ENCODE data around the gene THRSP. TPM values are rescaled to one million over a fixed set of nuclear protein-coding genes. Genes with fewer than 3 reads are reported as not detected.
"Not testable (repeated sequence)": the region's sequence is repeated elsewhere in the genome, so short reads cannot be mapped to it uniquely, and the experiment has no call there.

THRSP gene
- total and polyA plus RNA-seq, 4 donors, result 30.9 to 90.1 (median 51.1) TPM; not detected in 1

DNA sequence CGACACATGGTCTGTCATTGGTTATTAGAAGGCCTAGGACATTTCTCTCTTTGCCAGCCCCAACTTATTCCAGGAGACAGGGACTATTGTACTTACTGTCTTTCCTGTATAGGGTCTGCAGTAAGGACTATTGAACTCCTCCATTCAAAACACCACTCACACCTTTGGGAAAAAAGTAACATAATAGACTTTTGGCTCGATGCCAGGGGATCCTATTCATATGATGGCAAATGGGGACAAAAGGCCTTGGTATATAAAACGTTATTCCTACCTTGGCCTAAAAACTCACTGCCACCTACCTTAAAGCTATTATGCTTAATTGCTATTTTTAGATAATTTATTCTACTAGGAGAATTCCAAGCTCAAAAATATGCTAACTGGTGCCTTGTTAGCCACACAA lies 22.3 kb downstream of the THRSP start:
- H3K36me3 ChIP-seq (ENCODE audit: control insufficient read depth in 4 of 4, insufficient read depth in 3 of 4, low read depth in 1 of 4, low read length in 3 of 4), result no peaks in the 10 kb centered on the region
- TF ChIP-seq HNF4A (conservative IDR thresholded peaks at IDR 0.05) (no peak), GABPA (IDR thresholded peaks at IDR 0.05 in 1 of 2, conservative IDR thresholded peaks at IDR 0.05 in 1 of 2) (no peak), FOXA1 (IDR thresholded peaks at IDR 0.05) (no peak), ATF3 (IDR thresholded peaks at IDR 0.05) (no peak), YY1 (IDR thresholded peaks at IDR 0.05) (no peak), RAD21 (IDR thresholded peaks at IDR 0.05) (no peak), SP1 (IDR thresholded peaks at IDR 0.05) (no peak), FOXA2 (IDR thresholded peaks at IDR 0.05) (no peak), RXRA (IDR thresholded peaks at IDR 0.05) (no peak), MAX (IDR thresholded peaks at IDR 0.05) (no peak), NR2F2 (IDR thresholded peaks at IDR 0.05) (no peak), HNF4G (IDR thresholded peaks at IDR 0.05) (no peak), EGR1 (IDR thresholded peaks at IDR 0.05; ENCODE audit: low read depth in 2 of 2) (no peak), TAF1 (conservative IDR thresholded peaks at IDR 0.05) (no peak), JUND (IDR thresholded peaks at IDR 0.05) (no peak)
- TF ChIP-seq, protein P1, sequence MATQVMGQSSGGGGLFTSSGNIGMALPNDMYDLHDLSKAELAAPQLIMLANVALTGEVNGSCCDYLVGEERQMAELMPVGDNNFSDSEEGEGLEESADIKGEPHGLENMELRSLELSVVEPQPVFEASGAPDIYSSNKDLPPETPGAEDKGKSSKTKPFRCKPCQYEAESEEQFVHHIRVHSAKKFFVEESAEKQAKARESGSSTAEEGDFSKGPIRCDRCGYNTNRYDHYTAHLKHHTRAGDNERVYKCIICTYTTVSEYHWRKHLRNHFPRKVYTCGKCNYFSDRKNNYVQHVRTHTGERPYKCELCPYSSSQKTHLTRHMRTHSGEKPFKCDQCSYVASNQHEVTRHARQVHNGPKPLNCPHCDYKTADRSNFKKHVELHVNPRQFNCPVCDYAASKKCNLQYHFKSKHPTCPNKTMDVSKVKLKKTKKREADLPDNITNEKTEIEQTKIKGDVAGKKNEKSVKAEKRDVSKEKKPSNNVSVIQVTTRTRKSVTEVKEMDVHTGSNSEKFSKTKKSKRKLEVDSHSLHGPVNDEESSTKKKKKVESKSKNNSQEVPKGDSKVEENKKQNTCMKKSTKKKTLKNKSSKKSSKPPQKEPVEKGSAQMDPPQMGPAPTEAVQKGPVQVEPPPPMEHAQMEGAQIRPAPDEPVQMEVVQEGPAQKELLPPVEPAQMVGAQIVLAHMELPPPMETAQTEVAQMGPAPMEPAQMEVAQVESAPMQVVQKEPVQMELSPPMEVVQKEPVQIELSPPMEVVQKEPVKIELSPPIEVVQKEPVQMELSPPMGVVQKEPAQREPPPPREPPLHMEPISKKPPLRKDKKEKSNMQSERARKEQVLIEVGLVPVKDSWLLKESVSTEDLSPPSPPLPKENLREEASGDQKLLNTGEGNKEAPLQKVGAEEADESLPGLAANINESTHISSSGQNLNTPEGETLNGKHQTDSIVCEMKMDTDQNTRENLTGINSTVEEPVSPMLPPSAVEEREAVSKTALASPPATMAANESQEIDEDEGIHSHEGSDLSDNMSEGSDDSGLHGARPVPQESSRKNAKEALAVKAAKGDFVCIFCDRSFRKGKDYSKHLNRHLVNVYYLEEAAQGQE (IDR thresholded peaks at IDR 0.05), result no peak
- no peak overlapping the region for H3K27ac ChIP-seq (ENCODE audit: low read depth in 1 of 2, low read length in 2 of 2)
- DNase-seq (ENCODE audit: low spot score), result no peak
- H3K9ac ChIP-seq (ENCODE audit: low read depth in 1 of 2, low read length in 2 of 2), result no peak overlapping the region
- no peak overlapping the region for H3K4me3 ChIP-seq (ENCODE audit: low read depth in 1 of 3, low read length in 3 of 3)
- no peaks in the 10 kb centered on the region for H3K27me3 ChIP-seq (ENCODE audit: control insufficient read depth in 4 of 4, insufficient read depth in 4 of 4, low read length in 3 of 4)
- 53% methylated on average over 3 of the region's 3 CpGs for WGBS
- no peaks in the 10 kb centered on the region for H3K9me3 ChIP-seq (ENCODE audit: control insufficient read depth in 4 of 4, low read length in 3 of 4)
- H3K4me1 ChIP-seq (ENCODE audit: control insufficient read depth in 4 of 4, insufficient read depth in 4 of 4, low read length in 3 of 4), result peaks cover 0 to 4% (median 0%) of the 10 kb centered on the region in 4 donors

DNA sequence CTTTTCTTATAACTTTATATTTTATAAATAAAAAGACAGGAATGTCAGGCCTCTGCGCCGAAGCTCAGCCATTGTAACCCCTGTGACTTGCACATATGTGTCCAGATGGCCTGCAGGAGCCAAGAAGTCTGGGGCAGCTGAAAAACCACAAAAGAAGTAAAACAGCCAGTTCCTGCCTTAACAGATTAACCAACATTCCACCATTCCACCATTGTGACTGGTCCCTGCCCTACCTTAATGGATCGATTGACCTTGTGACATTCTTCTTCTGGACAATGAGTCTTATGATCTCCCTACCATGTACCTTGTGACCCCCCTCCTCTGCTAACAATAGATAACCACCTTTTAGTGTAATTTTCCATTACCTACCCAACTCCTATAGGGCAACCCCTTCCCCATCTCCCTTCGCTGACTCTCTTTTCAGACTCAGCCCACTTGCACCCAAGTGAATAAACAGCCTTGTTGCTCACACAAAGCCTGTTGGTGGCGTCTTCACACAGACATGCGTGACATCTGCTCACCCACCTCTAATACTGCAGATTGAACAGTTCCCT lies 22.9 kb downstream of the THRSP start:
- not testable (repeated sequence) for H3K36me3 ChIP-seq (ENCODE audit: control insufficient read depth in 4 of 4, insufficient read depth in 3 of 4, low read depth in 1 of 4, low read length in 3 of 4); H3K9ac ChIP-seq (ENCODE audit: low read depth in 1 of 2, low read length in 2 of 2); H3K4me3 ChIP-seq (ENCODE audit: low read depth in 1 of 3, low read length in 3 of 3); DNase-seq (ENCODE audit: low spot score); H3K4me1 ChIP-seq (ENCODE audit: control insufficient read depth in 4 of 4, insufficient read depth in 4 of 4, low read length in 3 of 4); H3K27me3 ChIP-seq (ENCODE audit: control insufficient read depth in 4 of 4, insufficient read depth in 4 of 4, low read length in 3 of 4); H3K27ac ChIP-seq (ENCODE audit: low read depth in 1 of 2, low read length in 2 of 2); H3K9me3 ChIP-seq (ENCODE audit: control insufficient read depth in 4 of 4, low read length in 3 of 4)
- WGBS, result 93% methylated on average over 6 of the region's 6 CpGs

GRCh38 chr11:78094250-78094649 lies 30.6 kb downstream of the THRSP start:
- Histone ChIP-seq H3K27me3 (ENCODE audit: control insufficient read depth in 4 of 4, insufficient read depth in 4 of 4, low read length in 3 of 4) (no peaks in the 10 kb centered on the region), H3K4me3 (ENCODE audit: low read depth in 1 of 3, low read length in 3 of 3) (no peak overlapping the region), H3K27ac (ENCODE audit: low read depth in 1 of 2, low read length in 2 of 2) (no peak overlapping the region), H3K9ac (ENCODE audit: low read depth in 1 of 2, low read length in 2 of 2) (no peak overlapping the region), H3K36me3 (ENCODE audit: control insufficient read depth in 4 of 4, insufficient read depth in 3 of 4, low read depth in 1 of 4, low read length in 3 of 4) (peaks cover 0 to 2% (median 0%) of the 10 kb centered on the region in 4 donors), H3K4me1 (ENCODE audit: control insufficient read depth in 4 of 4, insufficient read depth in 4 of 4, low read length in 3 of 4) (peaks cover 0 to 9% (median 0%) of the 10 kb centered on the region in 4 donors), H3K9me3 (ENCODE audit: control insufficient read depth in 4 of 4, low read length in 3 of 4) (no peaks in the 10 kb centered on the region)
- WGBS, result 80% methylated on average over 2 of the region's 2 CpGs
- DNase-seq (ENCODE audit: low spot score), result no peak
- TF ChIP-seq HNF4G (IDR thresholded peaks at IDR 0.05), result no peak
- TF ChIP-seq EGR1 (IDR thresholded peaks at IDR 0.05; ENCODE audit: low read depth in 2 of 2), result no peak
